Measurements from ENCODE around the gene RCOR1.

RCOR1 gene

DNA sequence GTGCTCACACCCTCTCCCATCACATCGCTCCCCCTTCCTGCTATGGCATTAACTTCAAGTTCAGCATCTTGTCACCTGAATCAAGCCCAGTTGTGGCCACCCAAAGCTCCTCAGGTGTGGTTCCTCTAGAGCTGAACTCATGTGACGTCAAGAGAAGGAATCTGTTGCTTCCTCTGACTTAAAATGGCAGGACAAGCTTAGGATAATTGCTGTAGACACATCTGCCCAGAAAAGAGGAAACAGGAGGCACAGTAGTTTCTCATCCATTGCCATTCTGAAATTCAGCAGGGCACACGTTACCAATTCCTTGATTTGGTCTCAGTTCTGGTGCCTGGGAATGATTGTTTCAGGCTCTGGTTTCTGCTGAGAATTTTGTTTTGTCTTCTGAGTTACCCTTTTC is 52.1 kb downstream of the RCOR1 start:
- no peak overlapping the region for H3K27ac ChIP-seq
- TF ChIP-seq ZFX (IDR thresholded peaks at IDR 0.05; ENCODE audit: borderline replicate concordance), result no peak
- TF ChIP-seq, protein P1, sequence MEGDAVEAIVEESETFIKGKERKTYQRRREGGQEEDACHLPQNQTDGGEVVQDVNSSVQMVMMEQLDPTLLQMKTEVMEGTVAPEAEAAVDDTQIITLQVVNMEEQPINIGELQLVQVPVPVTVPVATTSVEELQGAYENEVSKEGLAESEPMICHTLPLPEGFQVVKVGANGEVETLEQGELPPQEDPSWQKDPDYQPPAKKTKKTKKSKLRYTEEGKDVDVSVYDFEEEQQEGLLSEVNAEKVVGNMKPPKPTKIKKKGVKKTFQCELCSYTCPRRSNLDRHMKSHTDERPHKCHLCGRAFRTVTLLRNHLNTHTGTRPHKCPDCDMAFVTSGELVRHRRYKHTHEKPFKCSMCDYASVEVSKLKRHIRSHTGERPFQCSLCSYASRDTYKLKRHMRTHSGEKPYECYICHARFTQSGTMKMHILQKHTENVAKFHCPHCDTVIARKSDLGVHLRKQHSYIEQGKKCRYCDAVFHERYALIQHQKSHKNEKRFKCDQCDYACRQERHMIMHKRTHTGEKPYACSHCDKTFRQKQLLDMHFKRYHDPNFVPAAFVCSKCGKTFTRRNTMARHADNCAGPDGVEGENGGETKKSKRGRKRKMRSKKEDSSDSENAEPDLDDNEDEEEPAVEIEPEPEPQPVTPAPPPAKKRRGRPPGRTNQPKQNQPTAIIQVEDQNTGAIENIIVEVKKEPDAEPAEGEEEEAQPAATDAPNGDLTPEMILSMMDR (IDR thresholded peaks at IDR 0.05), result no peak

DNA sequence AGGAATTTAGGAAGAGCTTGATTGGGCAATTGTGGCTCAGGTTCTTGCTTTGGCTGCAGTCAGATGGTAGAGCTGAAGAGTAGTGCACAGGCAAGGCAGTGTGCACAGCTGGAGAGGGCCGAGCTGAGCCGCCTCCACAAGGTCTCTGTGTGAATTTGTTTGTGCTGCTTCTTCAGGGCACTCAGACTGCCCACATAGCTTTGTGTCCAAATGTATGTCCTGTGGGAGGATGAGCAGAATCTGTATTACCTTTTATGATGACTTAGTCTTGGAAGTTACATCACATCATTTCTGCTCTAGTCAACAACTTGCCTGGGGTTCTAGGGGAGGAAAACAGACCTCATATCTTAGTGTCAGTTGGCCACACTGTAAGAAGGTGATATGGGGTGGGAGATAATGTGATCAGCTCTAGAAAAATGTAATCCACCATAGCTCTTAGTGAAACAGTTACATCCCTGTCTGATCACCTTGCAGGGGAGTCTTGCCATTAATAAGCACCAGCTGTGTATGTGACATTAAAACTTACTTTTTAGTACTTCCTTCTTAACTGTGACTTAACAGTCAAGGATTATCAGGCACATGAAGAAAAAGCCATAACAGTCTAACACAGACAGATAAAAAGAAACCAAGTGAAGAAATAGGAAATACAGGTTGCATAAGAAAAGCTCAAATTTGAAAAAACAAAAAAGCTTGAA is 53.4 kb downstream of the RCOR1 start:
- no peak overlapping the region for H3K27ac ChIP-seq
- no peak for TF ChIP-seq ZFX (IDR thresholded peaks at IDR 0.05; ENCODE audit: borderline replicate concordance)
- TF ChIP-seq, protein P1 (IDR thresholded peaks at IDR 0.05), result no peak

DNA sequence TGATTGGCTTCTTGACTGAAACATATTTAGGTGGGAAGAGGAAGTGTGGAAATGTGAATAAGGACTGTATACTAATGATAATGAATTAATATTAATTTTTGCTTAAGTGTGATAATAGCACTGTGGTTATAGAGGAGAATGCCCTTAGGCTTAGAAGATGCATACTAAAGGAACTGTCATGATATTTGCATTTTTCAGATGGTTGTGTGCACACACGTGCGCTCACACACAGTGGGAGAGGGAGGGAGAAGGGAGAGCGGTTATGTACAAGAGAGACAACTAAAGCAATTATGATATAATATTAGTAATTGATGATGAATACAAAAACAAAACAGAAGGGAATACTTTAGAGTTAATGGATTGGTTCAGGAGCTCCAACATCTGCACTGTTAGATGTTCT is 54.2 kb downstream of the RCOR1 start:
- H3K27ac ChIP-seq, result no peak overlapping the region
- TF ChIP-seq ZFX (IDR thresholded peaks at IDR 0.05; ENCODE audit: borderline replicate concordance), result no peak
- TF ChIP-seq, protein P1 (IDR thresholded peaks at IDR 0.05), result no peak

- TF ChIP-seq, protein P1 (IDR thresholded peaks at IDR 0.05), result no peak
- TF ChIP-seq ZFX (IDR thresholded peaks at IDR 0.05; ENCODE audit: borderline replicate concordance), result no peak
- H3K27ac ChIP-seq, result no peak overlapping the region
These were observed 59.7 kb downstream of the RCOR1 start for GRCh38 chr14:102652194-102652593.

GRCh38 chr14:102654298-102654697 is 61.8 kb downstream of the RCOR1 start:
- H3K27ac ChIP-seq, result no peak overlapping the region
- no peak for TF ChIP-seq ZFX (IDR thresholded peaks at IDR 0.05; ENCODE audit: borderline replicate concordance)
- TF ChIP-seq, protein P1 (IDR thresholded peaks at IDR 0.05), result no peak

DNA sequence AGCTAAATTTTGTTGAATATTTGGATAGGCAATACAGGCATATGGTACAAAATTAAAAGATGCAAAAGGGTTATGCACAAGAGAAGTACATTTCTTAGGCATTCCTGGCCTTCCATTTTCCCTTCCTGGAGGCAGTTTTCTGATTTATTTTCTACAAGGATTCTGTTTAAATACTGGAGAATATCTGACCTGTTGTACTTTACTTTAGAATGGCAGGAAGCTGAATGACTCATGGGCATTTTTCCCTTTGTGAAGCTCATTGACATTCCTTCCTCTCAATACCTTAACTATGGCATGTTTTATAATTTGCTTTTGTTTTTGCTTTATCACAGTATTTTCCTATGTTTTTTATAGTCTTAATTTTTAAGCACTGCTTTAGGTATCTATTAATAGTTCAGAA is 62.7 kb downstream of the RCOR1 start:
- H3K27ac ChIP-seq, result no peak overlapping the region
- TF ChIP-seq ZFX (IDR thresholded peaks at IDR 0.05; ENCODE audit: borderline replicate concordance), result no peak
- TF ChIP-seq, protein P1 (IDR thresholded peaks at IDR 0.05), result no peak

DNA sequence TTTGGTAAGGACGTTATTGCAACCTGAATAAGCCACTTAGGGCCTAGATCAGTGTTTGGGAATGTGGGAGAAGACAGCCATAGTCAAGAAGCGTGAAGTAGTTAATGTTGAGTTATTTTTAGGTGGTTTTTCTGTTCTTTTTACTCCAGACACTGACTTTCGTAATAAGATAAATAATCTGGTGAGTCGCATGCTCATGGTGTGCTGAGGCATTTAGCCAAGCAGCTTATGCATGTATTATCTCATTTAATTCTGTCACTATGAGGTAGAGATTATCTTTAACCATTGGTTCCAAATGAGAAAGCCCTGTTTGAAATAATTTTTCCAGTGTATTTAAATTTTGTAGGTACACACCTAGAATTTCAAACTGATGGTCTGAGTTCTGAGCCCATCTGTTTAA is 67.3 kb downstream of the RCOR1 start:
- H3K27ac ChIP-seq, result no peak overlapping the region
- TF ChIP-seq ZFX (IDR thresholded peaks at IDR 0.05; ENCODE audit: borderline replicate concordance), result no peak
- TF ChIP-seq, protein P1 (IDR thresholded peaks at IDR 0.05), result no peak
